H1 (cell line): ENCODE data around the gene AKR7A2. TPM values are rescaled to one million over a fixed set of nuclear protein-coding genes. Genes with fewer than 3 reads are reported as not detected.

ENCODE experiments used
- CTCF ChIA-PET: fragments of 300-600 bp; sonication (Branson Sonifier 250); formaldehyde crosslinking; loops from one replicate; lab custom pipeline; 2021; ENCODE audit not compliant: partially characterized antibody; lab: Charles Lee
- POLR2A ChIA-PET: fragments of 300-600 bp; sonication (Branson Sonifier 250); formaldehyde crosslinking; loops from one replicate; lab custom pipeline; 2021; ENCODE audit warnings: inconsistent platforms; ENCODE audit not compliant: partially characterized antibody; lab: Charles Lee
- DNase-seq, 2 experiments: peaks; one replicate each; pipeline versions ENCODE4 v3.0.0 to v3.0.0-alpha.2; 2010 to 2022; ENCODE audit warnings: low spot score in 2 of 2, low read depth in 1 of 2, mixed read lengths in 1 of 2
- FAIRE-seq: peaks from 2 replicates; lab custom pipeline; 2011; peaks lifted over from hg19 to GRCh38; lab: Jason Lieb, UNC
- H2AFZ ChIP-seq: 2 replicates; pipeline ENCODE4 v1.8.1; 2012; ENCODE audit warnings: low read length, inconsistent platforms
- H2AK5ac ChIP-seq: 2 replicates; pipeline ENCODE4 v1.6.1; 2013; ENCODE audit warnings: low read depth, low read length
- H2BK120ac ChIP-seq: replicated peaks from 2 replicates; pipeline ENCODE3; 2013; ENCODE audit warnings: low read depth, low read length, inconsistent platforms
- H2BK12ac ChIP-seq: 2 replicates; pipeline ENCODE4 v1.6.1; 2013; ENCODE audit warnings: low read depth, low read length
- H2BK15ac ChIP-seq: 2 replicates; pipeline ENCODE4 v1.6.1; 2013; ENCODE audit warnings: low read length
- H2BK20ac ChIP-seq: 2 replicates; pipeline ENCODE4 v1.6.1; 2013; ENCODE audit warnings: low read length
- H2BK5ac ChIP-seq: 2 replicates; pipeline ENCODE4 v1.6.1; 2013; ENCODE audit warnings: low read depth, low read length
- H3K14ac ChIP-seq: 2 replicates; pipeline ENCODE4 v1.6.1; 2013; ENCODE audit warnings: inconsistent platforms; ENCODE audit not compliant: insufficient read length
- H3K18ac ChIP-seq: 2 replicates; pipeline ENCODE4 v1.6.1; 2013; ENCODE audit warnings: low read length; ENCODE audit errors: extremely low read depth
- H3K23ac ChIP-seq: 2 replicates; pipeline ENCODE4 v1.6.1; 2013; ENCODE audit warnings: inconsistent platforms; ENCODE audit not compliant: insufficient read length
- H3K23me2 ChIP-seq: 2 replicates; pipeline ENCODE4 v1.6.1; 2013; ENCODE audit warnings: low read depth, low read length
- H3K27ac ChIP-seq: 2 replicates; pipeline ENCODE4 v1.6.1; 2011; ENCODE audit warnings: low read depth, low read length, inconsistent platforms
- H3K27me3 ChIP-seq, 4 experiments: replicated peaks in 1 of 4; 1 replicate in 1 of 4; 2 replicates in 3 of 4; pipeline versions ENCODE4 v1.6.1 to v1.8.1; 2011 to 2013; ENCODE audit warnings: low read length in 3 of 4, mild to moderate bottlenecking in 3 of 4, inconsistent platforms in 2 of 4, mixed read lengths in 2 of 4, moderate library complexity in 1 of 4; ENCODE audit not compliant: control insufficient read depth in 3 of 4, insufficient read depth in 3 of 4; ENCODE audit errors: extremely low read depth in 1 of 4
- H3K36me3 ChIP-seq, 4 experiments: 2 replicates each; pipeline versions ENCODE4 v1.6.1 to v1.8.1; 2011 to 2013; ENCODE audit warnings: mild to moderate bottlenecking in 4 of 4, low read length in 3 of 4, moderate library complexity in 2 of 4, control low read depth in 1 of 4, inconsistent platforms in 1 of 4; ENCODE audit not compliant: insufficient read depth in 4 of 4, control insufficient read depth in 2 of 4
- H3K4ac ChIP-seq: replicated peaks from 2 replicates; pipeline ENCODE3; 2013; ENCODE audit warnings: low read length, low read depth, mixed read lengths, inconsistent platforms; ENCODE audit not compliant: insufficient read length
- H3K4me1 ChIP-seq, 4 experiments: replicated peaks in 1 of 4; 1 replicate in 1 of 4; 2 replicates in 3 of 4; pipeline versions ENCODE4 v1.6.1 to v1.8.1; 2011 to 2013; ENCODE audit warnings: low read length in 3 of 4, inconsistent platforms in 2 of 4, mixed read lengths in 1 of 4; ENCODE audit not compliant: insufficient read depth in 4 of 4, control insufficient read depth in 3 of 4
- H3K4me2 ChIP-seq, 2 experiments: 2 replicates each; pipeline versions ENCODE4 v1.6.1 to v1.8.1; 2011 to 2013; ENCODE audit warnings: low read depth in 2 of 2, low read length in 2 of 2, control low read depth in 1 of 2, inconsistent platforms in 1 of 2, mild to moderate bottlenecking in 1 of 2; ENCODE audit not compliant: insufficient read depth in 1 of 2
- H3K4me3 ChIP-seq, 4 experiments: fragments of 200-600, 300-600 bp in 1 of 4; sonication (generic), shearing (Covaris generic), sonication (Bioruptor Twin) in 1 of 4; 2 replicates each; pipeline versions ENCODE4 v1.5.1 to v1.8.1; 2011 to 2016; ENCODE audit warnings: low read length in 4 of 4, low read depth in 3 of 4, control low read depth in 2 of 4, inconsistent platforms in 2 of 4, mild to moderate bottlenecking in 2 of 4, mixed read lengths in 1 of 4, moderate library complexity in 1 of 4; ENCODE audit not compliant: insufficient read depth in 2 of 4; ENCODE audit errors: extremely low read depth in 1 of 4
- H3K56ac ChIP-seq: replicated peaks from 2 replicates; pipeline ENCODE3; 2013; ENCODE audit warnings: low read depth, mild to moderate bottlenecking, mixed read lengths, low read length, inconsistent platforms; ENCODE audit not compliant: insufficient read length
- H3K79me1 ChIP-seq: 2 replicates; pipeline ENCODE4 v1.6.1; 2013; ENCODE audit warnings: low read depth, low read length, control low read depth
- H3K79me2 ChIP-seq, 2 experiments: 2 replicates each; pipeline versions ENCODE4 v1.6.1 to v1.8.1; 2012 to 2013; ENCODE audit warnings: low read length in 2 of 2, mild to moderate bottlenecking in 2 of 2, inconsistent platforms in 1 of 2; ENCODE audit not compliant: insufficient read depth in 2 of 2, control insufficient read depth in 1 of 2
- H3K9ac ChIP-seq, 4 experiments: replicated peaks in 1 of 4; 1 replicate in 1 of 4; 2 replicates in 3 of 4; pipeline versions ENCODE4 v1.6.1 to v1.8.1; 2011 to 2013; ENCODE audit warnings: low read depth in 3 of 4, low read length in 3 of 4, control low read depth in 2 of 4, mild to moderate bottlenecking in 2 of 4, moderate library complexity in 2 of 4, inconsistent platforms in 1 of 4; ENCODE audit errors: extremely low read depth in 1 of 4
- H3K9me3 ChIP-seq, 2 experiments: 2 replicates each; pipeline versions ENCODE4 v1.6.1 to v1.8.1; 2012 to 2013; ENCODE audit warnings: mild to moderate bottlenecking in 2 of 2, moderate library complexity in 2 of 2, control low read depth in 1 of 2, inconsistent platforms in 1 of 2, low read depth in 1 of 2, low read length in 1 of 2, mixed read lengths in 1 of 2; ENCODE audit not compliant: insufficient read depth in 2 of 2
- H4K20me1 ChIP-seq, 2 experiments: replicated peaks in 1 of 2; 2 replicates each; pipeline versions ENCODE3 to v1.8.1; 2011 to 2013; ENCODE audit warnings: inconsistent platforms in 2 of 2, low read length in 2 of 2, mild to moderate bottlenecking in 1 of 2; ENCODE audit not compliant: insufficient read depth in 2 of 2, control insufficient read depth in 1 of 2
- H4K5ac ChIP-seq: 2 replicates; pipeline ENCODE4 v1.6.1; 2013; ENCODE audit warnings: low read length, low read depth, mixed read lengths, inconsistent platforms; ENCODE audit not compliant: insufficient read length
- H4K8ac ChIP-seq: 2 replicates; pipeline ENCODE4 v1.8.0; 2013; ENCODE audit warnings: mild to moderate bottlenecking, moderate library complexity, low read length, inconsistent platforms; ENCODE audit not compliant: insufficient read depth; ENCODE audit errors: extremely low read depth
- H4K91ac ChIP-seq: replicated peaks from 2 replicates; pipeline ENCODE3; 2013; ENCODE audit warnings: low read length, mixed read lengths, inconsistent platforms; ENCODE audit not compliant: insufficient read length
- CBX5 ChIP-seq: fragments of 300-800, 300-1000 bp; sonication (generic); IDR thresholded peaks from 2 replicates; pipeline ENCODE4 v1.7.1; 2016; ENCODE audit warnings: antibody characterized with exemption, low read length, low read depth
- CHD1 ChIP-seq: IDR thresholded peaks from 2 replicates; pipeline ENCODE4 v1.6.1; 2012; ENCODE audit warnings: low read depth, low read length, improper control_type of control experiment
- CTCF ChIP-seq, 3 experiments: IDR thresholded peaks; 1 replicate in 2 of 3; 2 replicates in 1 of 3; pipeline versions ENCODE4 v1.5.1 to v1.6.1; 2011; ENCODE audit warnings: low read length in 3 of 3, mild to moderate bottlenecking in 3 of 3, inconsistent platforms in 2 of 3, low read depth in 1 of 3, moderate library complexity in 1 of 3; ENCODE audit not compliant: insufficient read depth in 1 of 3; ENCODE audit errors: control extremely low read depth in 1 of 3
- HDAC6 ChIP-seq: IDR thresholded peaks from one replicate; pipeline ENCODE4 v1.7.1; 2012; ENCODE audit warnings: low read depth, mild to moderate bottlenecking, inconsistent platforms, low read length, moderate library complexity
- NRF1 ChIP-seq: IDR thresholded peaks from 2 replicates; pipeline ENCODE4 v1.6.1; 2011; ENCODE audit warnings: mild to moderate bottlenecking, low read depth, low read length, improper control_type of control experiment
- POLR2AphosphoS5 ChIP-seq: IDR thresholded peaks from 2 replicates; pipeline ENCODE4 v1.6.1; 2011; ENCODE audit warnings: low read depth, low read length
- SIN3A ChIP-seq, 2 experiments: IDR thresholded peaks in 1 of 2; conservative IDR thresholded peaks in 1 of 2; 2 replicates each; pipeline ENCODE4 v1.6.1; 2011 to 2012; ENCODE audit warnings: low read length in 2 of 2, improper control_type of control experiment in 1 of 2, low read depth in 1 of 2, mild to moderate bottlenecking in 1 of 2
- SP1 ChIP-seq: IDR thresholded peaks from 2 replicates; pipeline ENCODE4 v1.6.1; 2011; ENCODE audit warnings: low read depth, low read length
- SUZ12 ChIP-seq: fragments of 200-600 bp; sonication (generic); IDR thresholded peaks from 2 replicates; pipeline ENCODE4 v1.6.1; 2012; ENCODE audit warnings: mild to moderate bottlenecking, inconsistent platforms, low read length, moderate library complexity, mixed read lengths
- TAF7 ChIP-seq: optimal IDR thresholded peaks from 2 replicates; pipeline ENCODE3; 2011; ENCODE audit warnings: low read depth, mild to moderate bottlenecking, inconsistent platforms, low read length, moderate library complexity, borderline replicate concordance
- TEAD4 ChIP-seq: IDR thresholded peaks from 2 replicates; pipeline ENCODE4 v1.6.1; 2012; ENCODE audit warnings: low read depth, low read length, inconsistent platforms, mixed read lengths
- ZNF274 ChIP-seq: IDR thresholded peaks from 2 replicates; pipeline ENCODE4 v1.7.0; 2012; ENCODE audit warnings: low read length, borderline replicate concordance; ENCODE audit errors: extremely low read depth
- whole genome bisulfite sequencing, 2 experiments: shearing (Covaris generic) in 1 of 2; methylation state at CpG; one replicate each; pipeline versions ENCODE4 v1.1.6 to v1.1.7; 2013 to 2015; ENCODE audit warnings: low lambda C conversion rate in 2 of 2, mixed read lengths in 2 of 2, inconsistent platforms in 1 of 2, low coverage in 1 of 2, missing lambda C conversion rate in 1 of 2; ENCODE audit not compliant: insufficient replicate concordance in 2 of 2, insufficient coverage in 1 of 2, insufficient read length in 1 of 2; ENCODE audit errors: extremely low coverage in 1 of 2, missing lambda C conversion rate in 1 of 2; 5-methylcytosine and 5-hydroxymethylcytosine counted together
- polyA plus RNA-seq, 7 experiments: library from polyadenylated mRNA; depleted of rRNA in 3 of 7; stranded (reverse) in 5 of 7; unstranded in 2 of 7; fragments of >200 nt in 5 of 7; fragments of 200-250 nt in 2 of 7; gene quantifications; 1 replicate in 5 of 7; 2 replicates in 1 of 7; 4 replicates in 1 of 7; pipeline versions ENCODE4 v1.2.1 to v1.2.3, GENCODE V29; 2011 to 2013; ENCODE audit warnings: missing spikeins in 2 of 7, mixed read lengths in 2 of 7
- total RNA-seq: library from RNA; stranded (reverse); fragmentation: NEBNext Ultra II Directional; extraction: Animal tissue kit (Norgen Biotek cat#: 25700); gene quantifications from 2 replicates; pipeline ENCODE4 v1.2.1, GENCODE V29; 2021

Gene AKR7A2
- total and polyA plus RNA-seq, 2 of the 8 experiments (the other 6 are each of a cell fraction or from before 2014, with no cell fraction given), result 32.0 to 48.3 TPM

DNA sequence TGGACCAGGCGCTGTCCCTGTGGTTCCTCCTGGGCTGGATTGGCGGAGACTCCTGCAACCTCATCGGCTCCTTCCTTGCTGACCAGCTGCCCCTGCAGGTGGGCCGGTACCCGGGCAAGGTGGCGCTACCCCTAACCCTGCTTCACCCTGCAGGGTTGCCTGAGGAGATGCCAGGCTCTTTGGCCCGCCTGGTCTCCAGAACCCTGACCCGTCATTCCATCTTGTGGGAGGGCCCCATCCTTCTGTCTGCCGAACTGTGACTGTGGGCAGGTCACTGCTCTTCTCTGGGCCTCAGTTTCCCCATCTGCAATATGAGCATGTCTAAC is 12.7 kb upstream of the AKR7A2 start:
- H4K8ac ChIP-seq, result no peak overlapping the region
- H3K56ac ChIP-seq, result no peak overlapping the region
- H3K79me1 ChIP-seq, result no peaks in the 10 kb centered on the region; the same call in 1 of the 2 replicates
- no peak overlapping the region for H3K4me3 ChIP-seq
- ChIA-PET POLR2A (interaction anchor here (0.6 to 16.9 kb wide), 3 partner anchors 6 to 317 kb away, joined by 3 to 143 read pairs (median 143); partner anchors contain the start of genes AKR7A2 and SLC66A1), CTCF (interaction anchor here (1.1 to 2.8 kb wide), 3 partner anchors 8 to 15 kb away, joined by 3 to 9 read pairs (median 4); no protein-coding TSS in a partner anchor)
- H4K91ac ChIP-seq, result no peak overlapping the region
- no peak overlapping the region for H3K14ac ChIP-seq
- H2BK20ac ChIP-seq, result no peak overlapping the region
- no peak overlapping the region for H2BK15ac ChIP-seq
- H3K9ac ChIP-seq, result no peak overlapping the region
- peaks cover 0 to 14% of the 10 kb centered on the region in 2 experiments for H4K20me1 ChIP-seq
- no peak overlapping the region for H2AFZ ChIP-seq
- no peaks in the 10 kb centered on the region for H3K9me3 ChIP-seq
- no peaks in the 10 kb centered on the region for H3K4me1 ChIP-seq
- whole genome bisulfite sequencing, 2 experiments, result 92% methylated on average over 9 of the region's 9 CpGs; no CpG with 5 or more reads in 1 of the 2 experiments
- H2BK120ac ChIP-seq, result no peak overlapping the region
- H3K4me2 ChIP-seq, result no peak overlapping the region
- H4K5ac ChIP-seq, result no peak overlapping the region
- H2BK5ac ChIP-seq, result no peak overlapping the region
- H3K18ac ChIP-seq, result no peak overlapping the region
- H3K27ac ChIP-seq, result no peak overlapping the region
- DNase-seq, result no peak
- H2AK5ac ChIP-seq, result no peak overlapping the region
- H3K23ac ChIP-seq, result no peak overlapping the region
- H2BK12ac ChIP-seq, result no peak overlapping the region
- H3K4ac ChIP-seq, result no peak overlapping the region
- H3K27me3 ChIP-seq, result no peaks in the 10 kb centered on the region
- FAIRE-seq, result no peak
- no peaks in the 10 kb centered on the region for H3K23me2 ChIP-seq
- H3K79me2 ChIP-seq, result no peaks in the 10 kb centered on the region
- H3K36me3 ChIP-seq, result peaks cover 5 to 16% (median 10%) of the 10 kb centered on the region in 4 experiments; a peak in 5 of 8 replicates
- TF ChIP-seq TEAD4 (no peak), CHD1 (no peak), TAF7 (no peak), POLR2AphosphoS5 (no peak), SP1 (no peak), HDAC6 (no peak), CTCF (IDR thresholded peaks at IDR 0.05; ENCODE audit: control extremely low read depth in 1 of 3, insufficient read depth in 1 of 3, low read depth in 1 of 3, low read length in 3 of 3) (no peak), SIN3A (conservative IDR thresholded peaks at IDR 0.05 in 1 of 2, IDR thresholded peaks at IDR 0.05 in 1 of 2; ENCODE audit: low read depth in 1 of 2, low read length in 2 of 2) (no peak), ZNF274 (no peak), CBX5 (no peak), NRF1 (no peak), SUZ12 (no peak)
